GM23248 (cell line): ENCODE measurements around the gene SEPSECS.

Source experiments
- EZH2 ChIP-seq: fragments of 200-600 bp; sonication (generic); IDR thresholded peaks from 2 replicates; pipeline ENCODE4 v1.6.1; 2018; ENCODE audit warnings: antibody characterized with exemption, mild to moderate bottlenecking; ENCODE audit not compliant: insufficient read depth, poor library complexity, severe bottlenecking
- EZH2phosphoT487 ChIP-seq: fragments of 200-600 bp; sonication (generic); IDR thresholded peaks from 2 replicates; pipeline ENCODE4 v1.6.1; 2018; ENCODE audit warnings: antibody characterized with exemption, moderate library complexity, mild to moderate bottlenecking, low read depth; ENCODE audit not compliant: insufficient read depth

DNA sequence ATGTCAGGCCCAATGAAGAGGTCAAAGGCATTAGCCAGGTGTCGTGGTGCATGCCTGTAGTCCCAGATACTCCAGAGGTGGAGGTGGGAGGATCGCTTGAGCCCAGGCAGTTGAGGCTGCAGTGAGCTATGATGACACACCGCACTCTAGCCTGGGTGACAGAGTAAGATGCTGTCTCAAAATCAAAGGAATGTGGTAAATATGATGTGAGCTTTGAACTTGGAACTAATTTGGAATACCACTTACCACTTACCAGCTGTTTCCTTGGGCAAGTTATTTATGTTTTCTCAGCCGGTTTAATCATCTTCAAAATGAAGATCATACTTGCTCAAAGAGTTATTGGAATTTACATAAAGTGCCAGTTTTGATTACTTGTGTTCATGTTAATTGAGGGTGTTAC lies 23.8 kb upstream of the SEPSECS start:
- TF ChIP-seq EZH2: no peak
- TF ChIP-seq EZH2phosphoT487: no peak
